HG02981 (cell line): ENCODE data around the gene LRPPRC.

Experiments
- ATAC-seq: cut with Tn5 transposase; IDR thresholded peaks from one replicate; pipeline ENCODE4 v1.9.1; 2021; ENCODE audit warnings: mild to moderate bottlenecking, moderate library complexity; ENCODE audit not compliant: unreplicated experiment

The LRPPRC gene

GRCh38 chr2:43980902-43981301 is 14.9 kb downstream of the LRPPRC start:
- ATAC-seq, result no peak

- ATAC-seq, result no peak
Measured at GRCh38 chr2:43977677-43978375, 18.0 kb downstream of the LRPPRC start.

- no peak for ATAC-seq
Measured at GRCh38 chr2:43960921-43961320, 34.9 kb downstream of the LRPPRC start.

GRCh38 chr2:43958397-43959275 is 37.2 kb downstream of the LRPPRC start:
- no peak for ATAC-seq

- ATAC-seq, result no peak
Measured at GRCh38 chr2:43950383-43951008, 45.3 kb downstream of the LRPPRC start.

GRCh38 chr2:43948370-43948769 is 47.4 kb downstream of the LRPPRC start:
- ATAC-seq, result no peak

GRCh38 chr2:43946685-43947084 is 49.1 kb downstream of the LRPPRC start:
- no peak for ATAC-seq

- no peak for ATAC-seq
Measured at GRCh38 chr2:43945439-43945838, 50.4 kb downstream of the LRPPRC start.

- no peak for ATAC-seq
Measured at GRCh38 chr2:43944915-43945314, 50.9 kb downstream of the LRPPRC start.

- no peak for ATAC-seq
Measured at GRCh38 chr2:43943809-43944452, 51.9 kb downstream of the LRPPRC start.

- ATAC-seq, result no peak
Measured at GRCh38 chr2:43943323-43943722, 52.5 kb downstream of the LRPPRC start.

GRCh38 chr2:43942881-43943280 is 52.9 kb downstream of the LRPPRC start:
- no peak for ATAC-seq

- ATAC-seq, result no peak
Measured at GRCh38 chr2:43941966-43942365, 53.8 kb downstream of the LRPPRC start.

- ATAC-seq, result no peak
Measured at GRCh38 chr2:43941359-43941758, 54.4 kb downstream of the LRPPRC start.

- ATAC-seq, result no peak
Measured at GRCh38 chr2:43939695-43940256, 56.0 kb downstream of the LRPPRC start.

GRCh38 chr2:43937269-43937820 is 58.4 kb downstream of the LRPPRC start:
- ATAC-seq, result no peak

- ATAC-seq, result no peak
Measured at GRCh38 chr2:43934567-43934966, 61.2 kb downstream of the LRPPRC start.

GRCh38 chr2:43931293-43931692 is 64.5 kb downstream of the LRPPRC start:
- ATAC-seq, result no peak

GRCh38 chr2:43927442-43927841 is 68.3 kb downstream of the LRPPRC start:
- no peak for ATAC-seq

- ATAC-seq, result no peak
Measured at GRCh38 chr2:43925431-43925830, 70.4 kb downstream of the LRPPRC start.

- ATAC-seq, result no peak
Measured at GRCh38 chr2:43924463-43924862, 71.3 kb downstream of the LRPPRC start.
